HG02610 (cell line): Measurements from ENCODE around the gene ARHGAP5.

ENCODE experiments used
- ATAC-seq: cut with Tn5 transposase; IDR thresholded peaks from one replicate; pipeline ENCODE4 v1.9.1; 2021; ENCODE audit warnings: mild to moderate bottlenecking, moderate library complexity; ENCODE audit not compliant: unreplicated experiment

Gene ARHGAP5

GRCh38 chr14:32076278-32077080, 625 bp upstream of the ARHGAP5 start:
- peak; percentile 60 for ATAC-seq

- ATAC-seq = no peak
Observed at GRCh38 chr14:32078023-32078857, 1.1 kb downstream of the ARHGAP5 start.

GRCh38 chr14:32078858-32079216, 1.7 kb downstream of the ARHGAP5 start:
- ATAC-seq = no peak

GRCh38 chr14:32079264-32079663, 2.2 kb downstream of the ARHGAP5 start:
- ATAC-seq = no peak

- no peak for ATAC-seq
Observed at GRCh38 chr14:32080001-32080510, 3.0 kb downstream of the ARHGAP5 start.

- no peak for ATAC-seq
Observed at GRCh38 chr14:32081901-32082300, 4.8 kb downstream of the ARHGAP5 start.

- ATAC-seq = no peak
Observed at GRCh38 chr14:32083315-32083624, 6.2 kb downstream of the ARHGAP5 start.

- no peak for ATAC-seq
Observed at GRCh38 chr14:32083789-32084188, 6.7 kb downstream of the ARHGAP5 start.

GRCh38 chr14:32085182-32085844, 8.2 kb downstream of the ARHGAP5 start:
- ATAC-seq = no peak

- no peak for ATAC-seq
Observed at GRCh38 chr14:32085845-32086383, 8.8 kb downstream of the ARHGAP5 start.

GRCh38 chr14:32087173-32087861, 10.2 kb downstream of the ARHGAP5 start:
- no peak for ATAC-seq

GRCh38 chr14:32087907-32088306, 10.8 kb downstream of the ARHGAP5 start:
- ATAC-seq = no peak

GRCh38 chr14:32090686-32091085, 13.6 kb downstream of the ARHGAP5 start:
- no peak for ATAC-seq

- no peak for ATAC-seq
Observed at GRCh38 chr14:32099473-32099872, 22.4 kb downstream of the ARHGAP5 start.

- ATAC-seq = no peak
Observed at GRCh38 chr14:32100175-32100574, 23.1 kb downstream of the ARHGAP5 start.

GRCh38 chr14:32102152-32102787, 25.2 kb downstream of the ARHGAP5 start:
- ATAC-seq = peak; percentile 85

- ATAC-seq = no peak
Observed at GRCh38 chr14:32102968-32103367, 25.9 kb downstream of the ARHGAP5 start.

GRCh38 chr14:32104308-32104707, 27.2 kb downstream of the ARHGAP5 start:
- no peak for ATAC-seq

GRCh38 chr14:32104803-32105202, 27.7 kb downstream of the ARHGAP5 start:
- ATAC-seq = no peak
